Measurements from ENCODE around the gene IFITM5. TPM values are rescaled to one million over a fixed set of nuclear protein-coding genes. Genes with fewer than 3 reads are reported as not detected.

The IFITM5 gene
- total and polyA plus RNA-seq, 9 of the 15 experiments (the other 6 are each of a cell fraction or from before 2014, with no cell fraction given), result 0.19 TPM; not detected in 8

- TF ChIP-seq, protein P1, sequence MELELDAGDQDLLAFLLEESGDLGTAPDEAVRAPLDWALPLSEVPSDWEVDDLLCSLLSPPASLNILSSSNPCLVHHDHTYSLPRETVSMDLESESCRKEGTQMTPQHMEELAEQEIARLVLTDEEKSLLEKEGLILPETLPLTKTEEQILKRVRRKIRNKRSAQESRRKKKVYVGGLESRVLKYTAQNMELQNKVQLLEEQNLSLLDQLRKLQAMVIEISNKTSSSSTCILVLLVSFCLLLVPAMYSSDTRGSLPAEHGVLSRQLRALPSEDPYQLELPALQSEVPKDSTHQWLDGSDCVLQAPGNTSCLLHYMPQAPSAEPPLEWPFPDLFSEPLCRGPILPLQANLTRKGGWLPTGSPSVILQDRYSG (tag; conservative IDR thresholded peaks at IDR 0.05; ENCODE audit: low read depth), result no peak
- TF ChIP-seq, protein P2, sequence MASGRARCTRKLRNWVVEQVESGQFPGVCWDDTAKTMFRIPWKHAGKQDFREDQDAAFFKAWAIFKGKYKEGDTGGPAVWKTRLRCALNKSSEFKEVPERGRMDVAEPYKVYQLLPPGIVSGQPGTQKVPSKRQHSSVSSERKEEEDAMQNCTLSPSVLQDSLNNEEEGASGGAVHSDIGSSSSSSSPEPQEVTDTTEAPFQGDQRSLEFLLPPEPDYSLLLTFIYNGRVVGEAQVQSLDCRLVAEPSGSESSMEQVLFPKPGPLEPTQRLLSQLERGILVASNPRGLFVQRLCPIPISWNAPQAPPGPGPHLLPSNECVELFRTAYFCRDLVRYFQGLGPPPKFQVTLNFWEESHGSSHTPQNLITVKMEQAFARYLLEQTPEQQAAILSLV (tag; IDR thresholded peaks at IDR 0.05), result no peak
- TF ChIP-seq ZNF699 (CRISPR knock-in tag; IDR thresholded peaks at IDR 0.05; ENCODE audit: insufficient replicate concordance) (no peak), ZNF717 (CRISPR knock-in tag; IDR thresholded peaks at IDR 0.05) (no peak), ZBTB11 (CRISPR knock-in tag; IDR thresholded peaks at IDR 0.05) (no peak), ZEB2 (IDR thresholded peaks at IDR 0.05) (peak; percentile 64; the same call in 1 of the 2 replicates), TAF7 (tag; IDR thresholded peaks at IDR 0.05) (peak; percentile 62), PHB (CRISPR knock-in tag; IDR thresholded peaks at IDR 0.05) (0 out of 2 replicates have a peak, but pooled peaks have one; percentile 69), SNIP1 (IDR thresholded peaks at IDR 0.05; ENCODE audit: low read depth) (no peak), TOE1 (IDR thresholded peaks at IDR 0.05; ENCODE audit: borderline replicate concordance) (peak; percentile 38; the same call in 1 of the 2 replicates), TOE1 (CRISPR knock-in tag; IDR thresholded peaks at IDR 0.05; ENCODE audit: borderline replicate concordance, low read depth) (no peak), ZNF778 (CRISPR knock-in tag; IDR thresholded peaks at IDR 0.05) (no peak), RUNX1 (IDR thresholded peaks at IDR 0.05; ENCODE audit: low read depth) (peak; percentile 53; the same call in 1 of the 2 replicates), CTCFL (IDR thresholded peaks at IDR 0.05; ENCODE audit: borderline replicate concordance, insufficient read depth, low read depth, low read length, poor library complexity, severe bottlenecking) (no peak)
- TF ChIP-seq, protein P3, sequence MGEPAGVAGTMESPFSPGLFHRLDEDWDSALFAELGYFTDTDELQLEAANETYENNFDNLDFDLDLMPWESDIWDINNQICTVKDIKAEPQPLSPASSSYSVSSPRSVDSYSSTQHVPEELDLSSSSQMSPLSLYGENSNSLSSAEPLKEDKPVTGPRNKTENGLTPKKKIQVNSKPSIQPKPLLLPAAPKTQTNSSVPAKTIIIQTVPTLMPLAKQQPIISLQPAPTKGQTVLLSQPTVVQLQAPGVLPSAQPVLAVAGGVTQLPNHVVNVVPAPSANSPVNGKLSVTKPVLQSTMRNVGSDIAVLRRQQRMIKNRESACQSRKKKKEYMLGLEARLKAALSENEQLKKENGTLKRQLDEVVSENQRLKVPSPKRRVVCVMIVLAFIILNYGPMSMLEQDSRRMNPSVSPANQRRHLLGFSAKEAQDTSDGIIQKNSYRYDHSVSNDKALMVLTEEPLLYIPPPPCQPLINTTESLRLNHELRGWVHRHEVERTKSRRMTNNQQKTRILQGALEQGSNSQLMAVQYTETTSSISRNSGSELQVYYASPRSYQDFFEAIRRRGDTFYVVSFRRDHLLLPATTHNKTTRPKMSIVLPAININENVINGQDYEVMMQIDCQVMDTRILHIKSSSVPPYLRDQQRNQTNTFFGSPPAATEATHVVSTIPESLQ (CRISPR knock-in tag; IDR thresholded peaks at IDR 0.05), result peak; percentile 93
- TF ChIP-seq, protein P4, sequence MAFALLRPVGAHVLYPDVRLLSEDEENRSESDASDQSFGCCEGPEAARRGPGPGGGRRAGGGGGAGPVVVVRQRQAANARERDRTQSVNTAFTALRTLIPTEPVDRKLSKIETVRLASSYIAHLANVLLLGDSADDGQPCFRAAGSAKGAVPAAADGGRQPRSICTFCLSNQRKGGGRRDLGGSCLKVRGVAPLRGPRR (CRISPR knock-in tag; IDR thresholded peaks at IDR 0.05), result 0 out of 2 replicates have a peak, but pooled peaks have one; percentile 31
These were observed 14.6 kb upstream of the IFITM5 start, which contains the start of gene IFITM1 (continued) for GRCh38 chr11:313787-314553.

Data from K562 (cell line).